OCI-LY3 (cell line): Measurements from ENCODE around the gene THBS2.

Source experiments
- H2AFZ ChIP-seq: fragments of 200-600, 300-600 bp; shearing (Covaris generic); 2 replicates; pipeline ENCODE4 v1.6.0; 2014; ENCODE audit warnings: antibody characterized with exemption, low read depth, low read length
- H3K27ac ChIP-seq: fragments of 200-600, 300-600 bp; sonication (generic); 2 replicates; pipeline ENCODE4 v1.5.1; 2014; ENCODE audit warnings: mild to moderate bottlenecking, low read length, moderate library complexity, mixed read lengths
- H3K27me3 ChIP-seq: fragments of 200-600, 300-600 bp; sonication (generic); 2 replicates; pipeline ENCODE4 v1.6.1; 2014; ENCODE audit warnings: low read depth, low read length, mixed read lengths
- H3K36me3 ChIP-seq: fragments of 200-600, 300-600 bp; sonication (generic); replicated peaks from 2 replicates; pipeline ENCODE3; 2014; ENCODE audit warnings: low read depth, low read length, mixed read lengths
- H3K4me1 ChIP-seq: fragments of 300-600, 200-600 bp; sonication (generic); 2 replicates; pipeline ENCODE4 v1.6.1; 2014; ENCODE audit warnings: low read length, mixed read lengths
- H3K4me2 ChIP-seq: fragments of 200-600, 300-600 bp; sonication (generic); 2 replicates; pipeline ENCODE4 v1.6.1; 2014; ENCODE audit warnings: low read length, mixed read lengths
- H3K4me3 ChIP-seq: fragments of 300-600, 200-600 bp; sonication (generic); 2 replicates; pipeline ENCODE4 v1.5.1; 2014; ENCODE audit warnings: antibody characterized with exemption, mild to moderate bottlenecking, low read length, moderate library complexity
- H3K79me2 ChIP-seq: fragments of 300-600, 200-600 bp; shearing (Covaris generic); 2 replicates; pipeline ENCODE4 v1.6.1; 2014; ENCODE audit warnings: mild to moderate bottlenecking, low read length, mixed read lengths
- H3K9ac ChIP-seq: fragments of 300-600, 200-600 bp; shearing (Covaris generic); 2 replicates; pipeline ENCODE4 v1.6.0; 2014; ENCODE audit warnings: mild to moderate bottlenecking, low read length, moderate library complexity
- H3K9me3 ChIP-seq: fragments of 200-600, 300-600 bp; shearing (Covaris generic); 2 replicates; pipeline ENCODE4 v1.6.1; 2014; ENCODE audit warnings: low read length, mixed read lengths; ENCODE audit not compliant: insufficient read depth
- H4K20me1 ChIP-seq: fragments of 200-600, 300-600 bp; sonication (generic); 2 replicates; pipeline ENCODE4 v1.6.1; 2016; ENCODE audit warnings: low read length, mixed read lengths; ENCODE audit not compliant: insufficient read depth
- EZH2phosphoT487 ChIP-seq: fragments of 200-600 bp; shearing (Covaris generic); IDR thresholded peaks from 2 replicates; pipeline ENCODE4 v1.6.1; 2018; ENCODE audit warnings: antibody characterized with exemption, mixed run types, low read depth
- TF ChIP-seq, protein P1 (sequence below): fragments of 200-600, 300-600 bp; sonication (generic); IDR thresholded peaks from 2 replicates; pipeline ENCODE4 v1.5.1; 2014; ENCODE audit warnings: antibody characterized with exemption, low read length, low read depth

THBS2 gene

DNA sequence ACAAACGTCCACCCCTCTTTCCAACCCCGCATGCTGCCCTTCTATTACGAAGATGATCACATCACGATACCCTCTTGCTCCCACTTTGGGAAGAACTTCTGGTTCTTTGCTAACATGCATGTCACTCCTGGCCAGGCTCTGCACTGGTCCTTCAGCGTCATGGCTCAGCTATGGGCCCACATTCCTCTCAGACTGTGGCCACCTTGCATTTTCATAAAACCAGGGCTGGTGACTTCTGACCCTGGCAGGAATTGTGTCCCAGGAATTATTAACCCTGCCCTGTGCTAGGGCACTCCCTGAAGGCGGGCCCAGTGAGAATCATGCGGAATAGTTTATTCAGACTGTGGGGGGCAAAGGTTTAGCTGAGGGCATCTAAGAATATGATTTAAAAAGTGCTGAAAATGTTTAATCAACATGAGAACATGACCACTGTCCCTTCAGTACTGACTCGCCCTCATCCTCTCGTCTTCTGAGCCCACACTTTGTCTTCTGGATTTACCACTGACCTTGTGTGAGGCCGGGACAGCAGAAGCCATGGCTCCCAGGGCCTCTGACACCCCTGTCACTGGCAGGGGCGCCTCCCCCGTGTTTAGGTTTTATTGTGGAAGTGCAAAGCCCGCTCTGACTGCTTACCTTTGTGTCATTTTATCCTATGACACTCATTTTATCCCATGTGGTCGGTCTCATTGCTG, 38.1 kb upstream of the THBS2 start:
- no peaks in the 10 kb centered on the region for H3K9me3 ChIP-seq
- H3K79me2 ChIP-seq = no peaks in the 10 kb centered on the region
- TF ChIP-seq, protein P1, sequence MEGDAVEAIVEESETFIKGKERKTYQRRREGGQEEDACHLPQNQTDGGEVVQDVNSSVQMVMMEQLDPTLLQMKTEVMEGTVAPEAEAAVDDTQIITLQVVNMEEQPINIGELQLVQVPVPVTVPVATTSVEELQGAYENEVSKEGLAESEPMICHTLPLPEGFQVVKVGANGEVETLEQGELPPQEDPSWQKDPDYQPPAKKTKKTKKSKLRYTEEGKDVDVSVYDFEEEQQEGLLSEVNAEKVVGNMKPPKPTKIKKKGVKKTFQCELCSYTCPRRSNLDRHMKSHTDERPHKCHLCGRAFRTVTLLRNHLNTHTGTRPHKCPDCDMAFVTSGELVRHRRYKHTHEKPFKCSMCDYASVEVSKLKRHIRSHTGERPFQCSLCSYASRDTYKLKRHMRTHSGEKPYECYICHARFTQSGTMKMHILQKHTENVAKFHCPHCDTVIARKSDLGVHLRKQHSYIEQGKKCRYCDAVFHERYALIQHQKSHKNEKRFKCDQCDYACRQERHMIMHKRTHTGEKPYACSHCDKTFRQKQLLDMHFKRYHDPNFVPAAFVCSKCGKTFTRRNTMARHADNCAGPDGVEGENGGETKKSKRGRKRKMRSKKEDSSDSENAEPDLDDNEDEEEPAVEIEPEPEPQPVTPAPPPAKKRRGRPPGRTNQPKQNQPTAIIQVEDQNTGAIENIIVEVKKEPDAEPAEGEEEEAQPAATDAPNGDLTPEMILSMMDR = no peak
- no peak for TF ChIP-seq EZH2phosphoT487
- H2AFZ ChIP-seq = no peak overlapping the region
- H3K36me3 ChIP-seq = no peaks in the 10 kb centered on the region
- H3K27me3 ChIP-seq = no peaks in the 10 kb centered on the region
- no peaks in the 10 kb centered on the region for H4K20me1 ChIP-seq
- no peak overlapping the region for H3K9ac ChIP-seq
- no peaks in the 10 kb centered on the region for H3K4me1 ChIP-seq
- no peak overlapping the region for H3K27ac ChIP-seq
- H3K4me2 ChIP-seq = no peak overlapping the region; the same call in 1 of the 2 replicates
- H3K4me3 ChIP-seq = no peak overlapping the region

DNA sequence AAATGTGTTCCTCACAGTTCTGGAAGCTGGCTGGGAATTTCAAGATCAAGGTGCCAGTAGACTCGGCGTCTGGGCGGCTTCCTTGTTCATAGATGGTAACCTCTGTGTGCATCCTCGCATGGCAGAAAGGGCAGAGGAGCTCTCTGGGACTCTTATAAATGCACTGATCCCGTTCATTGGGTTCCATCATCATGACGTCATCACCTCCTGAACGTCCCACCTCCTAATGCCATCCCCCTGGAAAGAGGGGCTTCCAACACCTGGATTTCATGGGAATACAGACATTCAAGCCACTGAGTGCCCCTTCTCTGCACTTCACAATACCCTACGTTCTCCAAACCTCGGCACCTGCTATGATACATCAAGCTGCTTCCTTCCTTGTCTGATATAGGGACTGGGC, 37.5 kb upstream of the THBS2 start:
- Histone ChIP-seq H3K4me3 (no peak overlapping the region), H3K27me3 (no peaks in the 10 kb centered on the region), H3K9ac (no peak overlapping the region), H3K36me3 (no peaks in the 10 kb centered on the region), H4K20me1 (no peaks in the 10 kb centered on the region), H3K9me3 (no peaks in the 10 kb centered on the region), H3K27ac (no peak overlapping the region), H3K4me1 (no peaks in the 10 kb centered on the region), H2AFZ (no peak overlapping the region), H3K79me2 (no peaks in the 10 kb centered on the region), H3K4me2 (no peak overlapping the region)
- TF ChIP-seq, protein P1 = no peak
- no peak for TF ChIP-seq EZH2phosphoT487

DNA sequence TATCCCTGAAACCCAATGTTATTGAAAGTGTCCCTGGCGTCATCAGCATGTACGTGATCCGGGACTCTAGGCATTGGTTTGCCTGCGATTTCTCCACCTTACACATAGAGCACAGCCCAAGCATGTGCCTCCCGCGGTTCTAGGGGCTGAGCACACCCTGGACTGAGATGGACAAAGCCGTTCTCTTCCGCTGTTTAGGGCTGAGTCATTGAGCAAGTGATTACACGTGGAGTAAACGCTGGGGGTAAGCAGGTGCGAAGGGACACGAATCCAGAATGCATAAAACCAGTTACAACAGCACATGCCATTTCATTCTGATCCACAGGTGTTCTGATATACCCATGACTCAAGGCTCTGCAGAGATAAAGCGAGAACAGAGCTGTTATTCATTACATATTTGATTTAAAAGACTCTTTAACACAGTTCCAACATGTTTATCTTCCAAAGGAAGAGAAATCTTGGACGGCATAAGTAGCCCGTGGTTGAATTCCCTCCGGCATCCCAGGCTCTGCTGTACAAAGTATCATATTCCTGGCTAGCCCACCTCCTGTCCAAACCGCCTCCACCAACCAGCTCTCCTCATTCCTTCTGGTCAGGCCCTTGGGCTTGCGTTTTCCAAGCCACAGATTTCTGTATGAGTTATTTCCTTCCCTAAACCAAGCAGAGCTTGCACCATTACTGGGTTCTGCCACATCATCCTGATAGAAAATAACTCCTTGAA, 36.1 kb upstream of the THBS2 start:
- Histone ChIP-seq H3K27me3 (no peaks in the 10 kb centered on the region), H3K79me2 (no peaks in the 10 kb centered on the region), H3K9ac (no peak overlapping the region), H3K27ac (no peak overlapping the region), H4K20me1 (no peaks in the 10 kb centered on the region), H3K36me3 (no peaks in the 10 kb centered on the region), H3K4me2 (no peak overlapping the region), H3K9me3 (no peaks in the 10 kb centered on the region), H3K4me1 (no peaks in the 10 kb centered on the region), H3K4me3 (no peak overlapping the region), H2AFZ (no peak overlapping the region)
- TF ChIP-seq EZH2phosphoT487 = no peak
- TF ChIP-seq, protein P1 = no peak

DNA sequence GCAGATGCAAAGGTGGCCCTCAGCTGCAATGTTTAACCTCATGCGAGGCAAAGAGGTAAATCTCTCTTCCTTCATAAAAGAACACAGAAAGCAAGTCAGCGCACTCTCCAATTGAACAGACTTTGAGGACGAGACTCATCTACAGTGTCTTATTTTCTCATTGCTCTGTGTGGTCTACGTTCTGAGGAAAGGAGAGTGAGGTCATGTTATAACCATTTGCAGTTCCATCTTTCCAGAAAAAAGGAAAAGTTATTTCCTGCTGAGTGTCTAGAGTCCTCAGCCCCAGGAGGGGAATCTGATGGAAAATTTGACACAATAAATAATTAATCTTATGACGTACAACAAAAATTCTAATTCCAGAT, 35.6 kb upstream of the THBS2 start:
- H3K9me3 ChIP-seq = no peaks in the 10 kb centered on the region
- H3K79me2 ChIP-seq = no peaks in the 10 kb centered on the region
- H3K27me3 ChIP-seq = no peaks in the 10 kb centered on the region
- H2AFZ ChIP-seq = no peak overlapping the region
- H3K4me3 ChIP-seq = no peak overlapping the region
- H3K36me3 ChIP-seq = no peaks in the 10 kb centered on the region
- no peak overlapping the region for H3K4me2 ChIP-seq
- no peak overlapping the region for H3K9ac ChIP-seq
- no peaks in the 10 kb centered on the region for H3K4me1 ChIP-seq
- no peak for TF ChIP-seq EZH2phosphoT487
- TF ChIP-seq, protein P1 = no peak
- H4K20me1 ChIP-seq = no peaks in the 10 kb centered on the region
- no peak overlapping the region for H3K27ac ChIP-seq
